ENCODE measurements around the gene TBL1XR1.

DNA sequence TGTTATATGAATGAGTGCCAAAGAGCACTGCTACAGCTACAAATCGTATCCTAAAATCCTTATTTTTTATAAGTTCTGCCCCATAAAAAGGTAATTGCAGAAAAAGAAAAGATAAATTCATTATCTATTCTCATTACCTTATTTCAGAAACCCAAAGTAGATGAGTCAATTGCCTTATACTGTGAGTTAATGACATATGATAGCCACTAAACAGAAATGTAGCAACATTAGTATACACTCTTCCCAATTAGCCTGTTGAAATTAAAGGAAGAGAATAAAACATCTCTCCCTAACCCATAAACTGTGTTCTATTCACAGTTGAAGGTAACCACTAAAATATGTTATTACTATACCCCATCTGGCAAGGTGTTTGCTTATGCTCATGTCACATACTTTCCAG, 11.0 kb downstream of the TBL1XR1 start:
- TF ChIP-seq, protein P1, sequence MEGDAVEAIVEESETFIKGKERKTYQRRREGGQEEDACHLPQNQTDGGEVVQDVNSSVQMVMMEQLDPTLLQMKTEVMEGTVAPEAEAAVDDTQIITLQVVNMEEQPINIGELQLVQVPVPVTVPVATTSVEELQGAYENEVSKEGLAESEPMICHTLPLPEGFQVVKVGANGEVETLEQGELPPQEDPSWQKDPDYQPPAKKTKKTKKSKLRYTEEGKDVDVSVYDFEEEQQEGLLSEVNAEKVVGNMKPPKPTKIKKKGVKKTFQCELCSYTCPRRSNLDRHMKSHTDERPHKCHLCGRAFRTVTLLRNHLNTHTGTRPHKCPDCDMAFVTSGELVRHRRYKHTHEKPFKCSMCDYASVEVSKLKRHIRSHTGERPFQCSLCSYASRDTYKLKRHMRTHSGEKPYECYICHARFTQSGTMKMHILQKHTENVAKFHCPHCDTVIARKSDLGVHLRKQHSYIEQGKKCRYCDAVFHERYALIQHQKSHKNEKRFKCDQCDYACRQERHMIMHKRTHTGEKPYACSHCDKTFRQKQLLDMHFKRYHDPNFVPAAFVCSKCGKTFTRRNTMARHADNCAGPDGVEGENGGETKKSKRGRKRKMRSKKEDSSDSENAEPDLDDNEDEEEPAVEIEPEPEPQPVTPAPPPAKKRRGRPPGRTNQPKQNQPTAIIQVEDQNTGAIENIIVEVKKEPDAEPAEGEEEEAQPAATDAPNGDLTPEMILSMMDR (conservative IDR thresholded peaks at IDR 0.05 in 1 of 2, IDR thresholded peaks at IDR 0.05 in 1 of 2; ENCODE audit: extremely low read depth in 1 of 2, insufficient read depth in 1 of 2, low read depth in 1 of 2, low read length in 2 of 2) = no peak
- TF ChIP-seq EZH2 (IDR thresholded peaks at IDR 0.05; ENCODE audit: borderline replicate concordance, low read length) = no peak
